ENCODE data around the gene MAPK14. TPM values are rescaled to one million over a fixed set of nuclear protein-coding genes. Genes with fewer than 3 reads are reported as not detected.

Gene MAPK14
- total RNA-seq, 1 donor from 2014 or later: 36.5 TPM

GRCh38 chr6:36038120-36038876, 10.7 kb downstream of the MAPK14 start:
- peaks cover 52% of the 10 kb centered on the region for H3K4me1 Mint-ChIP-seq (ENCODE audit: low read depth)

GRCh38 chr6:36039112-36039511, 11.5 kb downstream of the MAPK14 start:
- DNase-seq (ENCODE audit: low spot score): no peak
- TF ChIP-seq CTCF (IDR thresholded peaks at IDR 0.05): no peak
- H3K27me3 Mint-ChIP-seq (ENCODE audit: low read depth): no peaks in the 10 kb centered on the region
- peak overlapping the region; percentile 81 for H3K27ac Mint-ChIP-seq (ENCODE audit: unreplicated experiment)
- peaks cover 44% of the 10 kb centered on the region for H3K4me1 Mint-ChIP-seq (ENCODE audit: low read depth)
- H3K9me3 Mint-ChIP-seq (ENCODE audit: low read depth): no peaks in the 10 kb centered on the region
- H3K4me3 Mint-ChIP-seq (ENCODE audit: unreplicated experiment): no peak overlapping the region
- H3K36me3 Mint-ChIP-seq (ENCODE audit: low read depth): no peaks in the 10 kb centered on the region

More at GRCh38 chr6:36038120-36038876, 10.7 kb downstream of the MAPK14 start:
- H3K27ac Mint-ChIP-seq (ENCODE audit: unreplicated experiment): peak overlapping the region; percentile 81
- TF ChIP-seq CTCF (IDR thresholded peaks at IDR 0.05): no peak
- no peak for DNase-seq (ENCODE audit: low spot score)
- H3K4me3 Mint-ChIP-seq (ENCODE audit: unreplicated experiment): no peak overlapping the region
- no peaks in the 10 kb centered on the region for H3K9me3 Mint-ChIP-seq (ENCODE audit: low read depth)
- no peaks in the 10 kb centered on the region for H3K27me3 Mint-ChIP-seq (ENCODE audit: low read depth)
- H3K36me3 Mint-ChIP-seq (ENCODE audit: low read depth): no peaks in the 10 kb centered on the region

- Mint-ChIP-seq H3K4me3 (ENCODE audit: unreplicated experiment) (no peak overlapping the region), H3K27ac (ENCODE audit: unreplicated experiment) (peak overlapping the region; percentile 19), H3K4me1 (ENCODE audit: low read depth) (peaks cover 33% of the 10 kb centered on the region), H3K9me3 (ENCODE audit: low read depth) (no peaks in the 10 kb centered on the region), H3K27me3 (ENCODE audit: low read depth) (no peaks in the 10 kb centered on the region), H3K36me3 (ENCODE audit: low read depth) (no peaks in the 10 kb centered on the region)
- TF ChIP-seq CTCF (IDR thresholded peaks at IDR 0.05): no peak
- no peak for DNase-seq (ENCODE audit: low spot score)
These were observed 13.3 kb downstream of the MAPK14 start for GRCh38 chr6:36040958-36041357.

- no peak overlapping the region for H3K27ac Mint-ChIP-seq (ENCODE audit: unreplicated experiment)
- TF ChIP-seq CTCF (IDR thresholded peaks at IDR 0.05): no peak
These were observed 15.1 kb downstream of the MAPK14 start for GRCh38 chr6:36042618-36043260.

GRCh38 chr6:36049582-36049981, 22.0 kb downstream of the MAPK14 start:
- Mint-ChIP-seq H3K9me3 (ENCODE audit: low read depth) (no peaks in the 10 kb centered on the region), H3K4me3 (ENCODE audit: unreplicated experiment) (no peak overlapping the region), H3K27me3 (ENCODE audit: low read depth) (no peaks in the 10 kb centered on the region), H3K4me1 (ENCODE audit: low read depth) (no peaks in the 10 kb centered on the region), H3K27ac (ENCODE audit: unreplicated experiment) (no peak overlapping the region), H3K36me3 (ENCODE audit: low read depth) (no peaks in the 10 kb centered on the region)
- no peak for DNase-seq (ENCODE audit: low spot score)
- TF ChIP-seq CTCF (IDR thresholded peaks at IDR 0.05): no peak

More at GRCh38 chr6:36042618-36043260, 15.1 kb downstream of the MAPK14 start:
- no peaks in the 10 kb centered on the region for H3K27me3 Mint-ChIP-seq (ENCODE audit: low read depth)
- no peak for DNase-seq (ENCODE audit: low spot score)
- H3K4me1 Mint-ChIP-seq (ENCODE audit: low read depth): peaks cover 30% of the 10 kb centered on the region
- no peaks in the 10 kb centered on the region for H3K9me3 Mint-ChIP-seq (ENCODE audit: low read depth)
- H3K36me3 Mint-ChIP-seq (ENCODE audit: low read depth): no peaks in the 10 kb centered on the region
- H3K4me3 Mint-ChIP-seq (ENCODE audit: unreplicated experiment): no peak overlapping the region

All from chondrocyte (in vitro differentiated cells).